HepG2 (cell line): Measurements from ENCODE around the gene RHBDD2. TPM values are rescaled to one million over a fixed set of nuclear protein-coding genes. Genes with fewer than 3 reads are reported as not detected.

ENCODE experiments used
- CEBPB ChIP-seq: IDR thresholded peaks from 2 replicates; pipeline ENCODE4 v1.6.1; 2011; ENCODE audit warnings: low read depth, low read length, improper control_type of control experiment, borderline replicate concordance
- HDAC1 ChIP-seq: sonication (generic); formaldehyde crosslinking; IDR thresholded peaks from 2 replicates; pipeline ENCODE4 v1.5.1; 2020; ENCODE audit warnings: mild to moderate bottlenecking, missing genetic modification reagents
- KAT7 ChIP-seq: IDR thresholded peaks from 2 replicates; pipeline ENCODE4 v1.6.1; 2018; ENCODE audit warnings: borderline replicate concordance, missing compliant biosample characterization
- KAT8 ChIP-seq: IDR thresholded peaks from 2 replicates; pipeline ENCODE4 v1.6.1; 2016; ENCODE audit warnings: missing genetic modification reagents, missing compliant biosample characterization
- KLF6 ChIP-seq: IDR thresholded peaks from 2 replicates; pipeline ENCODE4 v1.8.0; 2016; ENCODE audit warnings: missing biosample characterization, missing genetic modification reagents
- MED1 ChIP-seq: sonication (generic); formaldehyde crosslinking; IDR thresholded peaks from 2 replicates; pipeline ENCODE4 v1.4.0; 2020; ENCODE audit warnings: missing genetic modification reagents
- NFE2L1 ChIP-seq: sonication (generic); formaldehyde crosslinking; IDR thresholded peaks from 2 replicates; pipeline ENCODE4 v1.4.0; 2020; ENCODE audit warnings: missing genetic modification reagents, mild to moderate bottlenecking, borderline replicate concordance
- NFKBIZ ChIP-seq: IDR thresholded peaks from 2 replicates; pipeline ENCODE4 v1.6.1; 2018; ENCODE audit warnings: missing genetic modification reagents, missing compliant biosample characterization
- NFYB ChIP-seq: sonication (generic); formaldehyde crosslinking; IDR thresholded peaks from 2 replicates; pipeline ENCODE4 v1.4.0; 2020; ENCODE audit warnings: missing genetic modification reagents
- PHF20 ChIP-seq: sonication (generic); formaldehyde crosslinking; IDR thresholded peaks from 2 replicates; pipeline ENCODE4 v1.5.0; 2020; ENCODE audit warnings: mild to moderate bottlenecking, missing genetic modification reagents
- SMYD3 ChIP-seq: sonication (generic); formaldehyde crosslinking; IDR thresholded peaks from 2 replicates; pipeline ENCODE4 v1.8.1; 2023; ENCODE audit warnings: mild to moderate bottlenecking, missing genetic modification reagents
- SP4 ChIP-seq: sonication (generic); formaldehyde crosslinking; IDR thresholded peaks from 2 replicates; pipeline ENCODE4 v1.8.1; 2023; ENCODE audit warnings: mild to moderate bottlenecking, missing genetic modification reagents
- TBL1XR1 ChIP-seq: fragments of 150-350 bp; IDR thresholded peaks from 2 replicates; pipeline ENCODE4 v1.6.1; 2014; ENCODE audit warnings: borderline replicate concordance, low read length; ENCODE audit not compliant: partially characterized antibody
- ZBTB20 ChIP-seq: sonication (generic); formaldehyde crosslinking; IDR thresholded peaks from 2 replicates; pipeline ENCODE4 v1.8.1; 2023; ENCODE audit warnings: missing genetic modification reagents, low read depth, mild to moderate bottlenecking, borderline replicate concordance
- ZBTB46 ChIP-seq: sonication (generic); formaldehyde crosslinking; IDR thresholded peaks from 2 replicates; pipeline ENCODE4 v1.4.0; 2020; ENCODE audit warnings: mild to moderate bottlenecking, missing genetic modification reagents, borderline replicate concordance
- ZFP82 ChIP-seq: sonication (generic); formaldehyde crosslinking; IDR thresholded peaks from 2 replicates; pipeline ENCODE4 v1.5.1; 2020; ENCODE audit warnings: mild to moderate bottlenecking, missing genetic modification reagents, borderline replicate concordance
- ZNF263 ChIP-seq: sonication (generic); formaldehyde crosslinking; IDR thresholded peaks from 2 replicates; pipeline ENCODE4 v1.4.0; 2020; ENCODE audit warnings: missing genetic modification reagents
- ZNF484 ChIP-seq: sonication (generic); formaldehyde crosslinking; IDR thresholded peaks from 2 replicates; pipeline ENCODE4 v1.5.1; 2020; ENCODE audit warnings: mild to moderate bottlenecking, low read depth, missing genetic modification reagents, borderline replicate concordance
- ZNF572 ChIP-seq: sonication (generic); formaldehyde crosslinking; IDR thresholded peaks from 2 replicates; pipeline ENCODE4 v1.5.1; 2020; ENCODE audit warnings: mild to moderate bottlenecking, missing genetic modification reagents
- ZSCAN25 ChIP-seq: sonication (generic); formaldehyde crosslinking; IDR thresholded peaks from 2 replicates; pipeline ENCODE4 v1.8.0; 2022; ENCODE audit warnings: mild to moderate bottlenecking, missing genetic modification reagents
- polyA plus RNA-seq, 8 experiments: library from polyadenylated mRNA; depleted of rRNA in 3 of 8; stranded (reverse) in 7 of 8; unstranded in 1 of 8; fragments of >200 nt; fragmentation: Illumina TruSeq in 4 of 8; extraction: Trizol in 4 of 8; gene quantifications; 2 replicates each; pipeline versions ENCODE4 v1.2.1 to v1.2.3, GENCODE V29; 2011 to 2016; ENCODE audit warnings: low read depth in 4 of 8, missing spikeins in 1 of 8, mixed read lengths in 1 of 8; ENCODE audit not compliant: insufficient read depth in 1 of 8
- total RNA-seq, 5 experiments: library from RNA; depleted of rRNA; stranded (reverse); fragments of >200 nt; fragmentation: Illumina TruSeq; extraction: Trizol; gene quantifications; 2 replicates each; pipeline ENCODE4 v1.2.3, GENCODE V29; 2016; ENCODE audit warnings: low read depth in 1 of 5
- TF ChIP-seq, protein P1 (sequence below): sonication (generic); formaldehyde crosslinking; IDR thresholded peaks from 2 replicates; pipeline ENCODE4 v1.4.0; 2020; ENCODE audit warnings: missing genetic modification reagents
- TF ChIP-seq, protein P2 (sequence below): sonication (generic); formaldehyde crosslinking; conservative IDR thresholded peaks from 2 replicates; pipeline ENCODE4 v1.4.0; 2020; ENCODE audit warnings: mild to moderate bottlenecking, missing genetic modification reagents, moderate library complexity

RHBDD2 gene
- total and polyA plus RNA-seq, 2 of the 13 experiments (the other 11 are each of a cell fraction or from before 2014, with no cell fraction given) = 23.1 to 26.4 TPM

GRCh38 chr7:75906991-75907667 lies 28.3 kb downstream of the RHBDD2 start (continued):
- TF ChIP-seq ZBTB20 (CRISPR knock-in tag) = peak; percentile 83; the same call in 1 of the 2 replicates
- TF ChIP-seq KAT7 (CRISPR knock-in tag) = no peak
- TF ChIP-seq KLF6 (CRISPR knock-in tag) = peak; percentile 70; the same call in 1 of the 2 replicates
- TF ChIP-seq ZNF484 (CRISPR knock-in tag) = no peak
- TF ChIP-seq, protein P1, sequence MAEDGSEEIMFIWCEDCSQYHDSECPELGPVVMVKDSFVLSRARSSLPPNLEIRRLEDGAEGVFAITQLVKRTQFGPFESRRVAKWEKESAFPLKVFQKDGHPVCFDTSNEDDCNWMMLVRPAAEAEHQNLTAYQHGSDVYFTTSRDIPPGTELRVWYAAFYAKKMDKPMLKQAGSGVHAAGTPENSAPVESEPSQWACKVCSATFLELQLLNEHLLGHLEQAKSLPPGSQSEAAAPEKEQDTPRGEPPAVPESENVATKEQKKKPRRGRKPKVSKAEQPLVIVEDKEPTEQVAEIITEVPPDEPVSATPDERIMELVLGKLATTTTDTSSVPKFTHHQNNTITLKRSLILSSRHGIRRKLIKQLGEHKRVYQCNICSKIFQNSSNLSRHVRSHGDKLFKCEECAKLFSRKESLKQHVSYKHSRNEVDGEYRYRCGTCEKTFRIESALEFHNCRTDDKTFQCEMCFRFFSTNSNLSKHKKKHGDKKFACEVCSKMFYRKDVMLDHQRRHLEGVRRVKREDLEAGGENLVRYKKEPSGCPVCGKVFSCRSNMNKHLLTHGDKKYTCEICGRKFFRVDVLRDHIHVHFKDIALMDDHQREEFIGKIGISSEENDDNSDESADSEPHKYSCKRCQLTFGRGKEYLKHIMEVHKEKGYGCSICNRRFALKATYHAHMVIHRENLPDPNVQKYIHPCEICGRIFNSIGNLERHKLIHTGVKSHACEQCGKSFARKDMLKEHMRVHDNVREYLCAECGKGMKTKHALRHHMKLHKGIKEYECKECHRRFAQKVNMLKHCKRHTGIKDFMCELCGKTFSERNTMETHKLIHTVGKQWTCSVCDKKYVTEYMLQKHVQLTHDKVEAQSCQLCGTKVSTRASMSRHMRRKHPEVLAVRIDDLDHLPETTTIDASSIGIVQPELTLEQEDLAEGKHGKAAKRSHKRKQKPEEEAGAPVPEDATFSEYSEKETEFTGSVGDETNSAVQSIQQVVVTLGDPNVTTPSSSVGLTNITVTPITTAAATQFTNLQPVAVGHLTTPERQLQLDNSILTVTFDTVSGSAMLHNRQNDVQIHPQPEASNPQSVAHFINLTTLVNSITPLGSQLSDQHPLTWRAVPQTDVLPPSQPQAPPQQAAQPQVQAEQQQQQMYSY (CRISPR knock-in tag) = peak; percentile 98
- TF ChIP-seq ZNF263 (CRISPR knock-in tag) = peak; percentile 100
- TF ChIP-seq ZNF572 (CRISPR knock-in tag) = no peak
- no peak; the same call in 1 of the 2 replicates for TF ChIP-seq PHF20 (CRISPR knock-in tag)
- TF ChIP-seq ZFP82 (CRISPR knock-in tag) = no peak
- peak; percentile 64 for TF ChIP-seq HDAC1 (CRISPR knock-in tag)
- TF ChIP-seq NFKBIZ = peak; percentile 39; the same call in 1 of the 2 replicates
- TF ChIP-seq NFE2L1 = 0 out of 2 replicates have a peak, but pooled peaks have one; percentile 45
- peak; percentile 92 for TF ChIP-seq MED1
- no peak for TF ChIP-seq SP4 (CRISPR knock-in tag)
- TF ChIP-seq, protein P2, sequence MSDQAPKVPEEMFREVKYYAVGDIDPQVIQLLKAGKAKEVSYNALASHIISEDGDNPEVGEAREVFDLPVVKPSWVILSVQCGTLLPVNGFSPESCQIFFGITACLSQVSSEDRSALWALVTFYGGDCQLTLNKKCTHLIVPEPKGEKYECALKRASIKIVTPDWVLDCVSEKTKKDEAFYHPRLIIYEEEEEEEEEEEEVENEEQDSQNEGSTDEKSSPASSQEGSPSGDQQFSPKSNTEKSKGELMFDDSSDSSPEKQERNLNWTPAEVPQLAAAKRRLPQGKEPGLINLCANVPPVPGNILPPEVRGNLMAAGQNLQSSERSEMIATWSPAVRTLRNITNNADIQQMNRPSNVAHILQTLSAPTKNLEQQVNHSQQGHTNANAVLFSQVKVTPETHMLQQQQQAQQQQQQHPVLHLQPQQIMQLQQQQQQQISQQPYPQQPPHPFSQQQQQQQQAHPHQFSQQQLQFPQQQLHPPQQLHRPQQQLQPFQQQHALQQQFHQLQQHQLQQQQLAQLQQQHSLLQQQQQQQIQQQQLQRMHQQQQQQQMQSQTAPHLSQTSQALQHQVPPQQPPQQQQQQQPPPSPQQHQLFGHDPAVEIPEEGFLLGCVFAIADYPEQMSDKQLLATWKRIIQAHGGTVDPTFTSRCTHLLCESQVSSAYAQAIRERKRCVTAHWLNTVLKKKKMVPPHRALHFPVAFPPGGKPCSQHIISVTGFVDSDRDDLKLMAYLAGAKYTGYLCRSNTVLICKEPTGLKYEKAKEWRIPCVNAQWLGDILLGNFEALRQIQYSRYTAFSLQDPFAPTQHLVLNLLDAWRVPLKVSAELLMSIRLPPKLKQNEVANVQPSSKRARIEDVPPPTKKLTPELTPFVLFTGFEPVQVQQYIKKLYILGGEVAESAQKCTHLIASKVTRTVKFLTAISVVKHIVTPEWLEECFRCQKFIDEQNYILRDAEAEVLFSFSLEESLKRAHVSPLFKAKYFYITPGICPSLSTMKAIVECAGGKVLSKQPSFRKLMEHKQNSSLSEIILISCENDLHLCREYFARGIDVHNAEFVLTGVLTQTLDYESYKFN (CRISPR knock-in tag) = peak; percentile 96
- TF ChIP-seq CEBPB = peak; percentile 78; the same call in 1 of the 2 replicates
- TF ChIP-seq ZBTB46 (CRISPR knock-in tag) = no peak
- TF ChIP-seq SMYD3 (CRISPR knock-in tag) = no peak
- TF ChIP-seq KAT8 (CRISPR knock-in tag) = peak; percentile 43; the same call in 1 of the 2 replicates
- TF ChIP-seq NFYB (CRISPR knock-in tag) = no peak
- TF ChIP-seq TBL1XR1 = peak; percentile 67
- 0 out of 2 replicates have a peak, but pooled peaks have one; percentile 37 for TF ChIP-seq ZSCAN25 (CRISPR knock-in tag)
